ENCODE measurements around the gene SPATS2L. TPM values are rescaled to one million over a fixed set of nuclear protein-coding genes. Genes with fewer than 3 reads are reported as not detected.

SPATS2L gene
- total and polyA plus RNA-seq, 12 donors, result 16.7 to 68.8 (median 43.6) TPM

DNA sequence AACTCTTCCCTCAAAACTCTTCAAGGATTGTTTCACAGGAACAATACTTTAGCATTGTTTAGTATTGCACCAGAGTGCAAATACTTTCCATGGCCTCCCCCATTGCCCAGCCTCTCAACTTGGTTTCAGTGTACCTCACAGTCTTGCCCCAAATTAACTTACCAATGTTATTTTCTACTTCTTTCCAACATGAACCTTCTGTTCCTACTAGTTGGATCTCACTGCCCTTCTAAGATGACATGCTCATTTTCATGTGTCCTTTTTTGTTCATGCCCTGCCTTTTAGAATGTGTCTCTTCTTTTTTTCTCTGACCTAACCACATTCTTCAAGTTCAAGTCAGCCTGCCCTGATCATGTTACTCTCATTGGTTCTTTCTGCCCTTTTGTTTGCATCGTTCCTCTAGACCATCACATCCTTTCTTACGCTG is 4.1 kb downstream of the SPATS2L start:
- H3K27me3 ChIP-seq, result no peaks in the 10 kb centered on the region
- intact Hi-C loops (cut with DNase I), result loop anchor here in 1 of 2 donors (10.0 kb wide), 1 partner anchor 144 kb away; no protein-coding TSS in a partner anchor
- no peak for DNase-seq
- TF ChIP-seq, protein P1, sequence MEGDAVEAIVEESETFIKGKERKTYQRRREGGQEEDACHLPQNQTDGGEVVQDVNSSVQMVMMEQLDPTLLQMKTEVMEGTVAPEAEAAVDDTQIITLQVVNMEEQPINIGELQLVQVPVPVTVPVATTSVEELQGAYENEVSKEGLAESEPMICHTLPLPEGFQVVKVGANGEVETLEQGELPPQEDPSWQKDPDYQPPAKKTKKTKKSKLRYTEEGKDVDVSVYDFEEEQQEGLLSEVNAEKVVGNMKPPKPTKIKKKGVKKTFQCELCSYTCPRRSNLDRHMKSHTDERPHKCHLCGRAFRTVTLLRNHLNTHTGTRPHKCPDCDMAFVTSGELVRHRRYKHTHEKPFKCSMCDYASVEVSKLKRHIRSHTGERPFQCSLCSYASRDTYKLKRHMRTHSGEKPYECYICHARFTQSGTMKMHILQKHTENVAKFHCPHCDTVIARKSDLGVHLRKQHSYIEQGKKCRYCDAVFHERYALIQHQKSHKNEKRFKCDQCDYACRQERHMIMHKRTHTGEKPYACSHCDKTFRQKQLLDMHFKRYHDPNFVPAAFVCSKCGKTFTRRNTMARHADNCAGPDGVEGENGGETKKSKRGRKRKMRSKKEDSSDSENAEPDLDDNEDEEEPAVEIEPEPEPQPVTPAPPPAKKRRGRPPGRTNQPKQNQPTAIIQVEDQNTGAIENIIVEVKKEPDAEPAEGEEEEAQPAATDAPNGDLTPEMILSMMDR (IDR thresholded peaks at IDR 0.05), result no peak
- no peak for TF ChIP-seq POLR2A (IDR thresholded peaks at IDR 0.05)
- H3K4me3 ChIP-seq, result no peak overlapping the region
- WGBS, 4 donors, result 83 to 90% (median 88%) methylated on average over 2 of the region's 2 CpGs
- peaks cover 0 to 8% of the 10 kb centered on the region in 2 donors for H3K4me1 ChIP-seq (replicated peaks in 1 of 2)
- no peak overlapping the region for H3K27ac ChIP-seq
- no peaks in the 10 kb centered on the region for H3K9me3 ChIP-seq (replicated peaks in 1 of 3)
- no peaks in the 10 kb centered on the region for H3K36me3 ChIP-seq (replicated peaks in 1 of 2)

DNA sequence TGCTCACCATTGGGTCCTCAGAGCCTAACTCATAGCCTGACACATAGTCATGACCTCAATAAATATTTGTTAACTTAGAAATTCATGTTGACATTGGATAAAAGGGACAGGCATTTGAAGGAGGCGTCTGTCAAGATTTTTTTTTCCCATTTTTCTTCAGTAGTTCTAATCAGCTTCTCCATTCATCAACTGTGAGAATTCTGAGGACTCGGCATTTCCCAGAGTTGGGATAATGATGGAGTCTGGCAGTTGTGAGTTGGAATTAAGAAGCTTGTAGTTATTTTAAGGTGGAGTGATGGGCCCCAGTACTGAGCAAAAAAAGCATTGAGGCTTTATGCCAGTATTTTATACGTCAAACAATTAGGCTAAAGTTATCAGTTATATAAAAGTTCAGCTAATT is 4.6 kb downstream of the SPATS2L start:
- Histone ChIP-seq H3K27me3 (no peaks in the 10 kb centered on the region), H3K4me1 (replicated peaks in 1 of 2) (peaks cover 0 to 6% of the 10 kb centered on the region in 2 donors), H3K9me3 (replicated peaks in 1 of 3) (no peaks in the 10 kb centered on the region), H3K4me3 (no peak overlapping the region), H3K27ac (no peak overlapping the region), H3K36me3 (replicated peaks in 1 of 2) (no peaks in the 10 kb centered on the region)
- intact Hi-C loops (cut with DNase I), result loop anchor here in 1 of 2 donors (10.0 kb wide), 1 partner anchor 144 kb away; no protein-coding TSS in a partner anchor
- WGBS, 4 donors, result 86 to 89% (median 88%) methylated on average over 3 of the region's 3 CpGs
- no peak for TF ChIP-seq POLR2A (IDR thresholded peaks at IDR 0.05)
- TF ChIP-seq, protein P1 (IDR thresholded peaks at IDR 0.05), result no peak
- no peak for DNase-seq

DNA sequence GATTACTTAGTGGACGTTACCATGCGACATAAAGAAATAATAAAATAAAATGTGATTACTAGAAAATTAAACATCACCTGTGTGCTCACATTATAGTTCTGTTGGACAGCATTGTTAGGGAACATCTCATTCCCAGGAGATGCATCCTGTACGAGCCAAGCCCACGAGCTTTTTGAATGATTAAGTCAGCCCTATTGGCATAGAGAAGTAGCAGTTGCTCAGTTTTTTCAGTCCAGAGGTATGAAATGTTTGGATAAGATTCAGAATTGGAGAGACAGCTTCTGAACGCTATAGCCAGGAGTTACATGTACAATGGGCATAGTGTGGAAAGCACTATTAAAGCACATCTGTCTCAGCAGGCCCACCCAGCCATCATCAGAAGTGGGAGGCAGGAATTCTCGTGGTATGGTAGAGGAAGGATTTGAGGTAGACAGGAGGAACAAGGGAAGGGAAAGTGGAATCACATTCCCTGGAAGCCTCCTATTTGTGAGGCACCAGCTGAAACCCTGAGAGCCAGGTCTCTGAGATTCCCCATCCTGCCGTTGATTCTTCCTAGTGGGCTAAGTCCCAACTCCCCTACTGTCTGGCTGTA is 8.6 kb downstream of the SPATS2L start:
- 89 to 95% (median 93%) methylated on average over 7 of the region's 7 CpGs for WGBS, 4 donors
- intact Hi-C loops (cut with DNase I), result loop anchor here in 1 of 2 donors (10.0 kb wide), 1 partner anchor 140 kb away; no protein-coding TSS in a partner anchor
- Histone ChIP-seq H3K27me3 (no peaks in the 10 kb centered on the region), H3K4me1 (replicated peaks in 1 of 2) (peaks cover 5 to 10% of the 10 kb centered on the region in 2 donors), H3K4me3 (no peak overlapping the region), H3K36me3 (replicated peaks in 1 of 2) (no peaks in the 10 kb centered on the region), H3K9me3 (replicated peaks in 1 of 3) (no peaks in the 10 kb centered on the region), H3K27ac (no peak overlapping the region)
- no peak for DNase-seq
- TF ChIP-seq, protein P1 (IDR thresholded peaks at IDR 0.05), result no peak
- no peak for TF ChIP-seq POLR2A (IDR thresholded peaks at IDR 0.05)

DNA sequence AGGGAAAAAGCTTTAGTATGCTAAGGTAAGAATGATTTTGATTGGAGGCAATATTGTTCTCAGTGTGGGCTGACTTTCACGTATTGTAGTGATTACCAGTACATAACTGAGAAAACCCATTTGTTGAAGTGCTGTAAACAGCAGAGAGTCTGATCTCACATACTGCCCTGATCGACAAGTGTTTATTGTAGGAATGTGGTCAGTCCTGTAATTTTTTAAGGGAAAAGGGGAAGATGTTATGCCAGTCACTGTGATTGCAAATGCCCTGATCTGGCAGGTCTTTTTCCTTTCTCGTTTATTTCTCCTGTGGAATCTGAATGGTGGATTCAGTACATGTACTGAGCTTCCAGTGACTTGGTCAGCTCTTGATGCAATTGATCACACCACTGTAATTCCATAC is 11.5 kb downstream of the SPATS2L start:
- Histone ChIP-seq H3K4me1 (replicated peaks in 1 of 2) (peaks cover 11 to 22% of the 10 kb centered on the region in 2 donors), H3K36me3 (replicated peaks in 1 of 2) (no peaks in the 10 kb centered on the region), H3K27ac (no peak overlapping the region), H3K9me3 (replicated peaks in 1 of 3) (no peaks in the 10 kb centered on the region), H3K27me3 (no peaks in the 10 kb centered on the region), H3K4me3 (no peak overlapping the region)
- intact Hi-C loops (cut with DNase I), result loop anchor here in 1 of 2 donors (10.0 kb wide), 1 partner anchor 137 kb away; no protein-coding TSS in a partner anchor
- no peak for TF ChIP-seq POLR2A (IDR thresholded peaks at IDR 0.05)
- TF ChIP-seq, protein P1 (IDR thresholded peaks at IDR 0.05), result no peak
- DNase-seq, result no peak
- whole genome bisulfite sequencing, 4 donors, result 60 to 80% (median 74%) methylated on average over 3 of the region's 3 CpGs

Data from adrenal gland (tissue), 12 donors.